ENCODE data around the gene NPFFR1. TPM values are rescaled to one million over a fixed set of nuclear protein-coding genes. Genes with fewer than 3 reads are reported as not detected.

NPFFR1 gene
- total RNA-seq, 1 experiment from 2014 or later, result not detected

DNA sequence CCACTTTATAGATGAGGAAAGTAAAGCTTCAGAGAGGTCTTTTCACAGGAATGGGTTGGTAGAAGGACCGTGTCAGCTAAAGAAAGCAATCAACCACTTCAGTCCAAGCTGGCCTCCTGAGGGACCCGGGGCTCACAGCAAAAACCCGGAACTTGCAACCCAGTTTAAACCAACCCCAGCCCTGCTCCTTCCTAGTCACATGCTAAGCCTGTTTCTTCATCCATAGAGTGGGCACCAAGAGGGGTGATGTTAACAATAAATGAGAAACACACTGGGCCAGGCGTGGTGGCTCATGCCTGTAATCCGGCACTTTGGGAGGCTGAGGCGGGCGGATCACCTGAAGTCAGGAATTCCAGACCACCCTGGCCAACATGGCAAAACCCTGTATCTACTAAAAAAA lies 12.1 kb upstream of the NPFFR1 start:
- no peak overlapping the region for H2AFZ ChIP-seq (ENCODE audit: low read length)
- H3K9ac ChIP-seq (ENCODE audit: extremely low read depth, insufficient read length, low read length), result no peak overlapping the region
- Mint-ChIP-seq H3K27me3 (ENCODE audit: low read depth) (peaks cover 2% of the 10 kb centered on the region), H3K27ac (no peak overlapping the region), H3K9me3 (no peaks in the 10 kb centered on the region), H3K4me1 (peaks cover 11 to 22% of the 10 kb centered on the region in 2 experiments), H3K36me3 (ENCODE audit: insufficient read depth in 1 of 3, low read depth in 3 of 3) (peaks cover 0 to 2% (median 0%) of the 10 kb centered on the region in 3 experiments; a peak in 2 of 7 replicates), H3K4me3 (no peak overlapping the region)
- no peak overlapping the region for H3T11ph ChIP-seq (ENCODE audit: low read length)
- no peak overlapping the region for H3K27ac ChIP-seq (ENCODE audit: insufficient read length, low read depth, low read length)
- H3K23me2 ChIP-seq (ENCODE audit: insufficient read length, low read depth, low read length, poor library complexity, severe bottlenecking), result no peaks in the 10 kb centered on the region
- no peaks in the 10 kb centered on the region for H3K79me1 ChIP-seq (ENCODE audit: insufficient read depth, low read depth, low read length, poor library complexity, severe bottlenecking)
- DNase-seq, result no peak
- no peak overlapping the region for H4K8ac ChIP-seq (replicated peaks; ENCODE audit: insufficient read length, low read depth, low read length)
- no peaks in the 10 kb centered on the region for H3K4me1 ChIP-seq (ENCODE audit: insufficient read depth, low read length)
- no peak overlapping the region for H3K23ac ChIP-seq (ENCODE audit: insufficient read length, low read depth, low read length)
- H2BK120ac ChIP-seq (ENCODE audit: low read depth, low read length, poor library complexity, severe bottlenecking), result no peak overlapping the region
- H2BK20ac ChIP-seq (ENCODE audit: low read depth, low read length, poor library complexity, severe bottlenecking), result no peak overlapping the region
- H4K91ac ChIP-seq (ENCODE audit: insufficient read length, low read depth, low read length), result no peak overlapping the region
- no peak overlapping the region for H3K14ac ChIP-seq (ENCODE audit: insufficient read depth, low read length)
- no peak overlapping the region for H4K5ac ChIP-seq (ENCODE audit: insufficient read length, low read depth, low read length)
- no peak overlapping the region for H2AK5ac ChIP-seq (ENCODE audit: insufficient read length, low read length)
- no peak overlapping the region for H2BK5ac ChIP-seq (ENCODE audit: insufficient read length, low read length)
- H3K4ac ChIP-seq (ENCODE audit: low read depth, low read length), result no peak overlapping the region
- TF ChIP-seq, protein P1, sequence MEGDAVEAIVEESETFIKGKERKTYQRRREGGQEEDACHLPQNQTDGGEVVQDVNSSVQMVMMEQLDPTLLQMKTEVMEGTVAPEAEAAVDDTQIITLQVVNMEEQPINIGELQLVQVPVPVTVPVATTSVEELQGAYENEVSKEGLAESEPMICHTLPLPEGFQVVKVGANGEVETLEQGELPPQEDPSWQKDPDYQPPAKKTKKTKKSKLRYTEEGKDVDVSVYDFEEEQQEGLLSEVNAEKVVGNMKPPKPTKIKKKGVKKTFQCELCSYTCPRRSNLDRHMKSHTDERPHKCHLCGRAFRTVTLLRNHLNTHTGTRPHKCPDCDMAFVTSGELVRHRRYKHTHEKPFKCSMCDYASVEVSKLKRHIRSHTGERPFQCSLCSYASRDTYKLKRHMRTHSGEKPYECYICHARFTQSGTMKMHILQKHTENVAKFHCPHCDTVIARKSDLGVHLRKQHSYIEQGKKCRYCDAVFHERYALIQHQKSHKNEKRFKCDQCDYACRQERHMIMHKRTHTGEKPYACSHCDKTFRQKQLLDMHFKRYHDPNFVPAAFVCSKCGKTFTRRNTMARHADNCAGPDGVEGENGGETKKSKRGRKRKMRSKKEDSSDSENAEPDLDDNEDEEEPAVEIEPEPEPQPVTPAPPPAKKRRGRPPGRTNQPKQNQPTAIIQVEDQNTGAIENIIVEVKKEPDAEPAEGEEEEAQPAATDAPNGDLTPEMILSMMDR (conservative IDR thresholded peaks at IDR 0.05), result no peak
- H3K27me3 ChIP-seq (ENCODE audit: insufficient read depth, low read length), result no peaks in the 10 kb centered on the region
- no peak overlapping the region for H3K18ac ChIP-seq (ENCODE audit: insufficient read length, low read depth, low read length)
- H2BK15ac ChIP-seq (ENCODE audit: low read depth, low read length), result no peak overlapping the region
- no peaks in the 10 kb centered on the region for H3K9me3 ChIP-seq (ENCODE audit: control insufficient read depth, low read depth, low read length)
- H2BK12ac ChIP-seq (ENCODE audit: insufficient read length, low read depth, low read length), result no peak overlapping the region
- no peaks in the 10 kb centered on the region for H3K79me2 ChIP-seq (ENCODE audit: insufficient read depth, low read length)
- no peak overlapping the region for H3K4me2 ChIP-seq (ENCODE audit: insufficient read depth, insufficient read length, low read length)
- no peak overlapping the region for H3K56ac ChIP-seq (ENCODE audit: insufficient read length, low read depth, low read length)
- WGBS (ENCODE audit: extremely low coverage, insufficient read length, low lambda C conversion rate), result no CpG with 5 or more reads among the region's 7 CpGs
- H4K20me1 ChIP-seq (ENCODE audit: control insufficient read depth, insufficient read depth, insufficient read length), result no peaks in the 10 kb centered on the region
